Smooth muscle cell (in vitro differentiated cells): ENCODE results near the gene NTM. TPM values are rescaled to one million over a fixed set of nuclear protein-coding genes. Genes with fewer than 3 reads are reported as not detected.

Source experiments
- DNase-seq: peaks from one replicate; lab custom pipeline; 2025; ENCODE audit not compliant: unreplicated experiment; lab: John Stamatoyannopoulos, UW
- H2AFZ ChIP-seq: fragments of 200-600 bp; sonication (generic); 2 replicates; pipeline ENCODE4 v1.6.0; 2016; ENCODE audit warnings: antibody characterized with exemption, low read depth, mild to moderate bottlenecking
- H3F3A ChIP-seq: fragments of 200-600 bp; sonication (generic); 2 replicates; pipeline ENCODE4 v1.6.0; 2017; ENCODE audit warnings: antibody characterized with exemption, low read depth
- H3K27ac ChIP-seq: fragments of 200-600 bp; sonication (generic); 2 replicates; pipeline ENCODE4 v1.5.1; 2016; ENCODE audit warnings: low read depth, mild to moderate bottlenecking
- H3K27me3 ChIP-seq: fragments of 200-600 bp; sonication (generic); 2 replicates; pipeline ENCODE4 v1.6.1; 2016; ENCODE audit warnings: low read depth, mild to moderate bottlenecking
- H3K36me3 ChIP-seq: fragments of 200-600 bp; sonication (generic); 2 replicates; pipeline ENCODE4 v1.5.1; 2016; ENCODE audit warnings: low read depth
- H3K4me1 ChIP-seq: fragments of 200-600 bp; sonication (generic); 2 replicates; pipeline ENCODE4 v1.5.1; 2016; ENCODE audit warnings: low read depth
- H3K4me2 ChIP-seq: fragments of 200-600 bp; sonication (generic); 2 replicates; pipeline ENCODE4 v1.6.0; 2016; ENCODE audit warnings: mild to moderate bottlenecking
- H3K4me3 ChIP-seq: fragments of 200-600 bp; sonication (generic); 2 replicates; pipeline ENCODE4 v1.5.1; 2016; ENCODE audit warnings: mild to moderate bottlenecking
- H3K79me2 ChIP-seq: fragments of 200-600 bp; sonication (generic); 2 replicates; pipeline ENCODE4 v1.6.0; 2016; ENCODE audit warnings: low read depth, mild to moderate bottlenecking
- H3K9ac ChIP-seq: fragments of 200-600 bp; sonication (generic); 2 replicates; pipeline ENCODE4 v1.6.0; 2016; ENCODE audit warnings: low read depth
- H3K9me3 ChIP-seq: fragments of 200-600 bp; sonication (generic); replicated peaks from 2 replicates; pipeline ENCODE4 v1.5.1; 2016; ENCODE audit warnings: low read depth
- H4K20me1 ChIP-seq: fragments of 200-600 bp; sonication (generic); 2 replicates; pipeline ENCODE4 v1.6.0; 2016; ENCODE audit warnings: low read depth
- WGBS: methylation state at CpG from one replicate; pipeline ENCODE4 v1.1.7; 2016; ENCODE audit warnings: low lambda C conversion rate; 5-methylcytosine and 5-hydroxymethylcytosine counted together
- polyA plus RNA-seq: library from polyadenylated mRNA; unstranded; fragments of >200 nt; fragmentation: Nextera tagmentation; extraction: Ambion mirVana; gene quantifications from 2 replicates; pipeline ENCODE4 v1.2.1, GENCODE V29; 2016
- total RNA-seq: library from RNA; depleted of rRNA; stranded (reverse); fragments of >200 nt; gene quantifications from 2 replicates; pipeline ENCODE4 v1.2.3, GENCODE V29; 2014
- TF ChIP-seq, protein P1 (sequence below): fragments of 200-600 bp; sonication (generic); IDR thresholded peaks from 2 replicates; pipeline ENCODE4 v1.5.1; 2017; ENCODE audit warnings: borderline replicate concordance, mild to moderate bottlenecking, antibody characterized with exemption; ENCODE audit not compliant: insufficient read depth, poor library complexity, severe bottlenecking

The NTM gene
- total and polyA plus RNA-seq, 2 experiments from 2014 or later, result 68.9 to 123 TPM

DNA sequence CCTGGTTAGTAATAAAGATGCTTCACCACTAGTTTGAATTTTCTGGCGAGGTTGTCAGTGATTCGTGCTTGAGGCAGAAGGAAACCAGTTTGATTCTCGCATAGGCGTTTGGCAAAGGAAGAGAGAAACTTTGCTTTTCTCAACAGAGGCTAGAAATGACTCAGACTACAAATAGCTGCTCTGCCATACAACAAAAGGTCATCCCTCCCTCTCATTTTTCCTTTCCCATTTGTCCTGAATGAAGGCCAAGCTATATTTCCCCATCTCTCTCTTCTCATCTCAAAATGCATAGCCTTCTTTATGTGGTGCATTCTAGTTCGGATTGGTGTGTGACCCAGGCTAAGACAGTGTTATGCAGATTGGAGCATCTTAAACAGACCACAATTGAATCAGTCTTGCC, 741.4 kb downstream of the NTM start:
- Histone ChIP-seq H3K9ac (no peak overlapping the region), H2AFZ (no peak overlapping the region), H3K4me2 (peak overlapping the region; percentile 54)

DNA sequence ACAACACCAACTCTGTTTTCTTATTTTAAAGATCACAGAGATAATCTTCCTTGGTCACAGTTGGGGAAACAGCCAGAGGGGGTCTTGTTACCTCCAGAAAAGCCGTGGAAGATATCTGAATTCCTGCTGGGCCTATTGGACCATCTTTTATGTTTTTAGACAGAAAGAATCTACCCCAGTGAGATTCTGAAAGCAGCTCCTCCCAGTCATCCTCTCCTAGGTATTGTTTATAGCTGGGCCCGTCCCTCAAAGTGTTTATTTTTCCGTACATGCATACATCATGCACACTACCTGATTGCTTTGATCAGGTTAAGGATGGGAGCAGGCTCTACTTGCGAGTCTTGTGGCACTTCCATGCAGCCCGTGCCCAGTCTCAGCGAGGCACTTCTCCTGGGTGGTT, 742.4 kb downstream of the NTM start:
- Histone ChIP-seq H3K4me2 (no peak overlapping the region), H3K36me3 (no peaks in the 10 kb centered on the region), H3K4me3 (no peak overlapping the region), H3K27me3 (no peaks in the 10 kb centered on the region), H3F3A (no peaks in the 10 kb centered on the region), H3K79me2 (no peaks in the 10 kb centered on the region), H2AFZ (no peak overlapping the region), H3K27ac (no peak overlapping the region), H3K9ac (no peak overlapping the region), H3K4me1 (peaks cover 16% of the 10 kb centered on the region), H4K20me1 (no peaks in the 10 kb centered on the region), H3K9me3 (no peaks in the 10 kb centered on the region)
- WGBS, result 89% methylated on average over 6 of the region's 6 CpGs
- DNase-seq, result no peak
- TF ChIP-seq, protein P1, sequence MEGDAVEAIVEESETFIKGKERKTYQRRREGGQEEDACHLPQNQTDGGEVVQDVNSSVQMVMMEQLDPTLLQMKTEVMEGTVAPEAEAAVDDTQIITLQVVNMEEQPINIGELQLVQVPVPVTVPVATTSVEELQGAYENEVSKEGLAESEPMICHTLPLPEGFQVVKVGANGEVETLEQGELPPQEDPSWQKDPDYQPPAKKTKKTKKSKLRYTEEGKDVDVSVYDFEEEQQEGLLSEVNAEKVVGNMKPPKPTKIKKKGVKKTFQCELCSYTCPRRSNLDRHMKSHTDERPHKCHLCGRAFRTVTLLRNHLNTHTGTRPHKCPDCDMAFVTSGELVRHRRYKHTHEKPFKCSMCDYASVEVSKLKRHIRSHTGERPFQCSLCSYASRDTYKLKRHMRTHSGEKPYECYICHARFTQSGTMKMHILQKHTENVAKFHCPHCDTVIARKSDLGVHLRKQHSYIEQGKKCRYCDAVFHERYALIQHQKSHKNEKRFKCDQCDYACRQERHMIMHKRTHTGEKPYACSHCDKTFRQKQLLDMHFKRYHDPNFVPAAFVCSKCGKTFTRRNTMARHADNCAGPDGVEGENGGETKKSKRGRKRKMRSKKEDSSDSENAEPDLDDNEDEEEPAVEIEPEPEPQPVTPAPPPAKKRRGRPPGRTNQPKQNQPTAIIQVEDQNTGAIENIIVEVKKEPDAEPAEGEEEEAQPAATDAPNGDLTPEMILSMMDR, result no peak

More for the DNA sequence above, 741.4 kb downstream of the NTM start:
- H3K79me2 ChIP-seq, result no peaks in the 10 kb centered on the region
- no peaks in the 10 kb centered on the region for H3K36me3 ChIP-seq
- no peak overlapping the region for H3K4me3 ChIP-seq
- peak overlapping the region; percentile 10 for H3K27ac ChIP-seq
- 35% methylated on average over 5 of the region's 5 CpGs for WGBS
- no peaks in the 10 kb centered on the region for H4K20me1 ChIP-seq
- no peaks in the 10 kb centered on the region for H3F3A ChIP-seq
- H3K27me3 ChIP-seq, result no peaks in the 10 kb centered on the region
- DNase-seq, result no peak
- TF ChIP-seq, protein P1, result no peak
- peaks cover 16% of the 10 kb centered on the region for H3K4me1 ChIP-seq
- H3K9me3 ChIP-seq, result no peaks in the 10 kb centered on the region

DNA sequence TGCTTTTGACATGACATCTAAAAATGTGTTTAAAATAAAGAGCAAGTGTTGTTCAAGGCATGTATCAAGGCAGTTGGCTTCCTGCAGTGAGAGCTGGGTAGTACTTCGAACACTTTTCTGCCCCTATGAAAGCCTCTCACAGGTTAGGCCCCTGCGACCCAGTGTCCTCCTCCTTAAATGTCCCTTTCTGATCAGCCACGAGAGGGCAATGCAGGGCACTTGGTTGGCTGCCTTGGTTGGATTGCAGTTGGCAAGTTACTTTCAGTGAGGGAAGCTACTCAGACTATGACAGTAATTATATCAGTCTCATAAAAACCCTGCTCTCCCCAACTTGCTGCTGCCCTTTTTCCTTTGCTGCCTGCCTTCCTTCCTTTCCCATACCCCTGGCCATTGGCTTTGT, 743.8 kb downstream of the NTM start:
- H4K20me1 ChIP-seq, result no peaks in the 10 kb centered on the region
- no peak for DNase-seq
- no peak overlapping the region for H3K4me3 ChIP-seq
- H3K4me1 ChIP-seq, result peaks cover 16% of the 10 kb centered on the region
- H3K27me3 ChIP-seq, result no peaks in the 10 kb centered on the region
- no peak overlapping the region for H3K4me2 ChIP-seq
- no peaks in the 10 kb centered on the region for H3K36me3 ChIP-seq
- H3K9ac ChIP-seq, result no peak overlapping the region
- no peak overlapping the region for H3K27ac ChIP-seq
- H3F3A ChIP-seq, result no peaks in the 10 kb centered on the region
- TF ChIP-seq, protein P1, result peak; percentile 18
- H3K79me2 ChIP-seq, result no peaks in the 10 kb centered on the region
- 27% methylated on average over 3 of the region's 3 CpGs for WGBS
- H3K9me3 ChIP-seq, result no peaks in the 10 kb centered on the region
- H2AFZ ChIP-seq, result no peak overlapping the region

DNA sequence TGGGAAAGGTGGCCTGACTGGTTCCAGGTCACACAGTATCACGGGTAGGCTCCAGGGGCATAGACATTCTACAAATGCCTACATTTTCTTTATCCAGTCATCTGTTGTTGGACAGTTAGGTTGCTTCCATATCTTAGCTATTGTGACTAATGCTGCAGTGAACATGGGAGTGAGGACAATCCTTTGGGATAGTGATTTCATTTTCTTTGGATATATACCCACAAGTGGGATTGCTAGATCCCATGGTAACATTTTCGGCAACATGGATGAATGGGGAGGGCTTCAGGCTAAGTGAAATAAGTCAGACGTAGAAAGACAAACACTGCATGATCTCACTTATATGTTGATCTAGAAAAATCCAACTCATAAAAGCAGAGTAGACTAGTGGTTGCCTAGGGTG, 744.3 kb downstream of the NTM start:
- Histone ChIP-seq H3F3A (no peaks in the 10 kb centered on the region), H3K4me1 (peaks cover 16% of the 10 kb centered on the region), H3K4me2 (no peak overlapping the region), H4K20me1 (no peaks in the 10 kb centered on the region), H3K27ac (no peak overlapping the region), H3K79me2 (no peaks in the 10 kb centered on the region), H2AFZ (no peak overlapping the region), H3K9me3 (no peaks in the 10 kb centered on the region), H3K27me3 (peaks cover 2% of the 10 kb centered on the region), H3K36me3 (no peaks in the 10 kb centered on the region), H3K4me3 (no peak overlapping the region), H3K9ac (no peak overlapping the region)
- TF ChIP-seq, protein P1, result no peak
- 79% methylated on average over 3 of the region's 3 CpGs for WGBS
- no peak for DNase-seq
